Kasumi-1 (cell line): ENCODE measurements around the gene USP24.
"Not testable (repeated sequence)": the region's sequence is repeated elsewhere in the genome, so short reads cannot be mapped to it uniquely, and the experiment has no call there.

Experiments used
- DNase-seq, 2 experiments: peaks; one replicate each; lab custom pipeline; 2025; lab: John Stamatoyannopoulos, UW

The USP24 gene

GRCh38 chr1:55232448-55233144 lies 17.4 kb upstream of the USP24 start:
- no peak for DNase-seq

- DNase-seq: no peak
Measured at GRCh38 chr1:55231745-55232144, 16.6 kb upstream of the USP24 start.

GRCh38 chr1:55230659-55231058 lies 15.5 kb upstream of the USP24 start:
- DNase-seq: no peak

GRCh38 chr1:55229726-55230125 lies 14.6 kb upstream of the USP24 start:
- not testable (repeated sequence) for DNase-seq

GRCh38 chr1:55225228-55225627 lies 10.1 kb upstream of the USP24 start:
- DNase-seq: no peak

- DNase-seq: no peak
Measured at GRCh38 chr1:55224729-55225128, 9.6 kb upstream of the USP24 start.

- no peak for DNase-seq
Measured at GRCh38 chr1:55222152-55222551, 7.0 kb upstream of the USP24 start.

GRCh38 chr1:55217226-55217986 lies 2.2 kb upstream of the USP24 start:
- DNase-seq: peak; percentile 95 to 96

GRCh38 chr1:55216096-55216495 lies 932 bp upstream of the USP24 start:
- peak; percentile 8 to 31 for DNase-seq

- DNase-seq: no peak
Measured at GRCh38 chr1:55214934-55215193, 300 bp downstream of the USP24 start.

GRCh38 chr1:55214212-55214933 lies 791 bp downstream of the USP24 start:
- peak; percentile 42 to 68 for DNase-seq

- DNase-seq: peak in 1 of 2 experiments; percentile 45
Measured at GRCh38 chr1:55213885-55214211, 1.3 kb downstream of the USP24 start.

- DNase-seq: peak; percentile 45 to 53
Measured at GRCh38 chr1:55213151-55213884, 1.8 kb downstream of the USP24 start.

- DNase-seq: peak; percentile 54 to 55
Measured at GRCh38 chr1:55212349-55213150, 2.6 kb downstream of the USP24 start.

GRCh38 chr1:55211863-55212262 lies 3.3 kb downstream of the USP24 start:
- DNase-seq: peak; percentile 49 to 75

GRCh38 chr1:55210990-55211801 lies 4.0 kb downstream of the USP24 start:
- DNase-seq: no peak

- DNase-seq: peak; percentile 33 to 40
Measured at GRCh38 chr1:55209247-55209646, 5.9 kb downstream of the USP24 start.

GRCh38 chr1:55206210-55206609 lies 9.0 kb downstream of the USP24 start:
- no peak for DNase-seq

GRCh38 chr1:55204997-55205396 lies 10.2 kb downstream of the USP24 start:
- no peak for DNase-seq

GRCh38 chr1:55203064-55203463 lies 12.1 kb downstream of the USP24 start:
- DNase-seq: no peak

GRCh38 chr1:55200667-55201066 lies 14.5 kb downstream of the USP24 start:
- DNase-seq: no peak
